ENCODE results near the gene GALNT9. TPM values are rescaled to one million over a fixed set of nuclear protein-coding genes. Genes with fewer than 3 reads are reported as not detected.
"Not testable (repeated sequence)": the region's sequence is repeated elsewhere in the genome, so short reads cannot be mapped to it uniquely, and the experiment has no call there.

The GALNT9 gene
- total RNA-seq, 1 experiment from 2014 or later, result 0.36 TPM

- H3K4me3 ChIP-seq, result no peak overlapping the region
- DNase-seq, result no peak
- no peak overlapping the region for H3K27ac ChIP-seq
- no peaks in the 10 kb centered on the region for H3K4me1 ChIP-seq
- no peaks in the 10 kb centered on the region for H3K9me3 ChIP-seq (replicated peaks)
- H3K36me3 ChIP-seq, result no peaks in the 10 kb centered on the region
- H3K27me3 ChIP-seq, result 0 out of 2 replicates have a peak, but pooled peaks cover 3% of the 10 kb centered on the region
These were observed 57.7 kb downstream of the GALNT9 start for GRCh38 chr12:132271755-132272092.

- no peaks in the 10 kb centered on the region for H3K36me3 ChIP-seq
- H3K9me3 ChIP-seq (replicated peaks), result no peaks in the 10 kb centered on the region
- 0 out of 2 replicates have a peak, but pooled peaks cover 3% of the 10 kb centered on the region for H3K27me3 ChIP-seq
- no peak for DNase-seq
- no peak overlapping the region for H3K4me3 ChIP-seq
- H3K4me1 ChIP-seq, result no peaks in the 10 kb centered on the region
- H3K27ac ChIP-seq, result no peak overlapping the region
These were observed 58.2 kb downstream of the GALNT9 start for GRCh38 chr12:132270969-132271754.

DNA sequence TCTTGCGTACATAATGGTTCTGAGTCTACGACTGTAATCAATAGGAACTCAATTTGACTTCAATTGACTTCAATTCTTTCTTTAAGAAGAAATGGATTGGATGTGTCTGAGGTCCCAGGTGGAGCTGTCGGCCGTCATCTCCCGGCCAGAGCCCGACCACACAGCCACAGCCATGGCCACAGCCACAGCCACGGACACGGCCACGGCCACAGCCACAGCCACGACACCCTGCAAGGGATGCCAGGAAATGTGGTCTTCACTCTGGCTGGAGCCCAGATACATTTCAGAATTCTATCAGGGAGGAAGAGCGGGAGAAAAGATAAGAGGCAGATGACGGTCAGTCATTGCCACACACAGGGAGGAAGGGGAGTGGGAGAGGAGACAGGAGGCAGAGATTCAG is 58.9 kb downstream of the GALNT9 start:
- Histone ChIP-seq H3K27me3 (0 out of 2 replicates have a peak, but pooled peaks cover 3% of the 10 kb centered on the region), H3K9me3 (replicated peaks) (no peaks in the 10 kb centered on the region), H3K36me3 (no peaks in the 10 kb centered on the region), H3K4me1 (no peaks in the 10 kb centered on the region), H3K4me3 (no peak overlapping the region), H3K27ac (no peak overlapping the region)
- DNase-seq, result no peak

- Histone ChIP-seq H3K9me3 (replicated peaks) (no peaks in the 10 kb centered on the region), H3K27me3 (0 out of 2 replicates have a peak, but pooled peaks cover 3% of the 10 kb centered on the region), H3K27ac (no peak overlapping the region), H3K36me3 (no peaks in the 10 kb centered on the region), H3K4me3 (no peak overlapping the region), H3K4me1 (no peaks in the 10 kb centered on the region)
- no peak for DNase-seq
These were observed 60.0 kb downstream of the GALNT9 start for GRCh38 chr12:132269271-132269968.

- no peak overlapping the region for H3K4me3 ChIP-seq
- H3K27me3 ChIP-seq, result 0 out of 2 replicates have a peak, but pooled peaks cover 3% of the 10 kb centered on the region
- H3K4me1 ChIP-seq, result no peaks in the 10 kb centered on the region
- H3K36me3 ChIP-seq, result no peaks in the 10 kb centered on the region
- no peaks in the 10 kb centered on the region for H3K9me3 ChIP-seq (replicated peaks)
- H3K27ac ChIP-seq, result no peak overlapping the region
- peak; percentile 19 to 48 for DNase-seq
These were observed 60.7 kb downstream of the GALNT9 start for GRCh38 chr12:132268674-132269073.

DNA sequence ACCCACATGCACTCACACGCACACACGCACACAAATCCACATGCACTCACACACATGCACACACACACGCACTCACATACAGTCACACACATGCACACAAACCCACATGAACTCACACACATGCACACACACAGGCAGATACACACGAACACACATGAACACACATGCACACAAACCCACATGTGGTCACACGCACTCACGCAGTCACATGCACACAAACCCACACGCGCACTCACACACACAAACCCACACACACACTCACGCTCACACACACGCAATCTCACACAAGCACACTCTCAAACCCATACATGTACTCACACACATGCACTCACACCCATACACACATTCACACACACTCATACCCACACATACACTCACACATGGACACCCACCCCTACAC is 61.5 kb downstream of the GALNT9 start:
- Histone ChIP-seq H3K27me3 (0 out of 2 replicates have a peak, but pooled peaks cover 3% of the 10 kb centered on the region), H3K9me3 (replicated peaks) (no peaks in the 10 kb centered on the region), H3K27ac (no peak overlapping the region), H3K4me1 (no peaks in the 10 kb centered on the region), H3K36me3 (no peaks in the 10 kb centered on the region), H3K4me3 (no peak overlapping the region)
- DNase-seq, result no peak

GRCh38 chr12:132266802-132267201 is 62.6 kb downstream of the GALNT9 start:
- Histone ChIP-seq H3K4me1 (no peaks in the 10 kb centered on the region), H3K27ac (no peak overlapping the region), H3K27me3 (0 out of 2 replicates have a peak, but pooled peaks cover 3% of the 10 kb centered on the region), H3K36me3 (no peaks in the 10 kb centered on the region), H3K9me3 (replicated peaks) (no peaks in the 10 kb centered on the region), H3K4me3 (no peak overlapping the region)
- DNase-seq, result no peak

- no peak for DNase-seq
- Histone ChIP-seq H3K9me3 (replicated peaks) (no peaks in the 10 kb centered on the region), H3K4me1 (no peaks in the 10 kb centered on the region), H3K4me3 (no peak overlapping the region), H3K27ac (no peak overlapping the region), H3K36me3 (no peaks in the 10 kb centered on the region), H3K27me3 (0 out of 2 replicates have a peak, but pooled peaks cover 3% of the 10 kb centered on the region)
These were observed 63.0 kb downstream of the GALNT9 start for GRCh38 chr12:132266370-132266769.

DNA sequence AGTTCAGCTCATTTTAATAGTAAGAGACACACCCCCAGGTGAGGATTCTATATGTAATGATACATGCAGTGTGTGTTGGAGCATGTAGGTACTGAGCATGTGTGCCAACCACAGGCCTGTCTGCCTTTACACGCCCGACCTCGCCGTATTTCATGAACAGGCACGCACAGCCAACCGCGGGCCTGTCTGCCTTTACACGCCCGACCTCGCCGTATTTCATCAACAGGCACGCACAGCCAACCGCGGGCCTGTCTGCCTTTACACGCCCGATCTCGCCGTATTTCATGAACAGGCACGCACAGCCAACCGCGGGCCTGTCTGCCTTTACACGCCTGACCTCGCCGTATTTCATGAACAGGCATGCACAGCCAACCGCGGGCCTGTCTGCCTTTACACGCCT is 63.6 kb downstream of the GALNT9 start:
- H3K27ac ChIP-seq; H3K36me3 ChIP-seq; H3K4me3 ChIP-seq; H3K27me3 ChIP-seq; H3K4me1 ChIP-seq; H3K9me3 ChIP-seq (replicated peaks); DNase-seq: not testable (repeated sequence)

GRCh38 chr12:132265056-132265800 is 64.2 kb downstream of the GALNT9 start:
- Histone ChIP-seq H3K4me3 (no peak overlapping the region), H3K36me3 (no peaks in the 10 kb centered on the region), H3K27me3 (no peaks in the 10 kb centered on the region), H3K9me3 (replicated peaks) (no peaks in the 10 kb centered on the region), H3K27ac (no peak overlapping the region), H3K4me1 (no peaks in the 10 kb centered on the region)
- no peak for DNase-seq

- DNase-seq, result no peak
These were observed 65.0 kb downstream of the GALNT9 start for GRCh38 chr12:132264086-132265010.

GRCh38 chr12:132263451-132264049 is 65.8 kb downstream of the GALNT9 start:
- H3K27me3 ChIP-seq, result no peaks in the 10 kb centered on the region
- no peaks in the 10 kb centered on the region for H3K4me1 ChIP-seq
- DNase-seq, result no peak
- H3K36me3 ChIP-seq, result no peaks in the 10 kb centered on the region
- H3K4me3 ChIP-seq, result no peak overlapping the region
- no peak overlapping the region for H3K27ac ChIP-seq
- H3K9me3 ChIP-seq (replicated peaks), result no peaks in the 10 kb centered on the region

More at GRCh38 chr12:132264086-132265010, 65.0 kb downstream of the GALNT9 start:
- Histone ChIP-seq H3K4me3 (no peak overlapping the region), H3K36me3 (no peaks in the 10 kb centered on the region), H3K27ac (no peak overlapping the region), H3K27me3 (no peaks in the 10 kb centered on the region), H3K9me3 (replicated peaks) (no peaks in the 10 kb centered on the region), H3K4me1 (no peaks in the 10 kb centered on the region)

DNA sequence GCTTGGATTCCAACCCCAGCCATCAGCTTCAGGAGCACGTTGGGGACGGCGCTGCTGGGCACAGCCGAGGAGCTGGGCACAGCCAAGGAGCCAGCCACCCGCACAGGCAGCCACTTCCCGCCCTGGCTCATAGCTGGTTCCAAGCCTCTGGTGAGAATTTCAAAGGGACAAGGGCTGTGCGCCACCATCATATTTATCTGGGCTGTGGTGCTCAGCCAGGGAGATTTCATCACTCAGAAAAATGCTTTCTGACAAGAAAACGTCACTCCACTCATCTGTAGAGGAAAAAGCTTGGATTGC is 66.4 kb downstream of the GALNT9 start:
- no peaks in the 10 kb centered on the region for H3K9me3 ChIP-seq (replicated peaks)
- no peak overlapping the region for H3K27ac ChIP-seq
- DNase-seq, result no peak
- no peaks in the 10 kb centered on the region for H3K36me3 ChIP-seq
- H3K4me1 ChIP-seq, result no peaks in the 10 kb centered on the region
- no peaks in the 10 kb centered on the region for H3K27me3 ChIP-seq
- H3K4me3 ChIP-seq, result no peak overlapping the region
